ENCODE results near the gene LCN2.

The LCN2 gene

GRCh38 chr9:128115187-128116103, 33.8 kb upstream of the LCN2 start:
- no peak for DNase-seq

DNA sequence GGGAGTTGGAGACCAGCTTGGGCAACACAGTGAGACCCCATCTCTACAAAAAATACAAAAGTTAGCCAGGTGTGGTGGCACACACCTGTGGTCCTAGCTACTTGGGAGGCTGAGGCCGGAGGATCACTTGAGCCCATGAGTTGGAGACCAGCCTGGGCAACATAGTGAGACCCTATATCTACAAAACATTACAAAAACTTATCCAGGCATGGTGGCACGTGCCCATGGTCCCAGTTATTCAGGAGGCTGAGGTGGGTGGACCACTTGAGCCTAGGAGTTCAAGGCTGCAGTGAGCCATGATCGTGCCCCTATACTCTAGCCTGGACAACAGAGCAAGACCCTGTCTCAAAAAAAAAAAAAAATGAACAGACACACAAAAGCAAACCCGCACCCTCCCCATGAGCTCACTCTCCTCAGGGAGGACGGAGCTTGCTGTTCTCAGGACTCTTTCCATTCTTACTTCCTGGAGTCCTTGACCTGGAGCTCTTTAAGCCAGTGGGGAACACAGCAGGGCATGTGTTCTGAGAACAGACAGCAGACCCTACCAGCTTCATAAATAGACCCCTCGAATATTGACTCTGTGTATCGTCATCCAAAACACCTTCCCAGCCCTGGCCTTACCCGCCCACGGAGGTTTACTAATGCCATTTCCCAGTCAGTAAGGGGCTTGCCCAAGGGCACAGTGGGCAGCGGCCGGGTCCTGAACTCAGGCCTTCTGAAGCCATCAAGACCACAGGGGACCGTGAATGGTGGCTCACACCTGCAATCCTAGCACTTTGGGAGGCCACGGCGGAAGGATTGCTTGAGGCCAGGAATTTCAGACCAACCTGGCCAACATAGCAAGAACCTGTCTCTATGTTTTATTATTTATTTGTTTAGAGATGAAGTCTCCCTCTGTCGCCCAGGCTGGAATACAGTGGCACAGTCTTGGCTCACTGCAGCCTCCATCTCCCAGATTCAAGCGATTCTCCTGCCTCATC, 32.9 kb upstream of the LCN2 start:
- no peak for DNase-seq

GRCh38 chr9:128117613-128118471, 31.4 kb upstream of the LCN2 start:
- peak; percentile 55 for DNase-seq

DNA sequence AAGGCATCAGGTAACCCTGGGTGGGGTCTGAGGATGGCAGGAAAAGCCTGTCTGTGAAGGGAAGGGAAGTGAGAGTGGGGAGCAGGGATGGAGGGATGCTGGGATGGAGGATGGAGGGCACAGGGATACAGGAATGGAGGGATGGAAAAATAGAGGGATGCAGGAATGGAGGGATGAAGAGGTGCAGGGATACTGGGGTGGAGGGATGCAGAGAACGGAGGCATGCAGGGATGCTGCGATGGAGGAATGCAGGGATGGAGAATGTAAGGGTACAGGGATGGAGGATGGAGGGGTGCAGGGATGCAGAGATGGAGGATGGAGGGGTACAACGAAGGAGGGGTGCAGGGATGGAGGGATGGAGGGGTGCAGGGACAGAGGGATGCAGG, 30.8 kb upstream of the LCN2 start:
- DNase-seq: no peak

DNA sequence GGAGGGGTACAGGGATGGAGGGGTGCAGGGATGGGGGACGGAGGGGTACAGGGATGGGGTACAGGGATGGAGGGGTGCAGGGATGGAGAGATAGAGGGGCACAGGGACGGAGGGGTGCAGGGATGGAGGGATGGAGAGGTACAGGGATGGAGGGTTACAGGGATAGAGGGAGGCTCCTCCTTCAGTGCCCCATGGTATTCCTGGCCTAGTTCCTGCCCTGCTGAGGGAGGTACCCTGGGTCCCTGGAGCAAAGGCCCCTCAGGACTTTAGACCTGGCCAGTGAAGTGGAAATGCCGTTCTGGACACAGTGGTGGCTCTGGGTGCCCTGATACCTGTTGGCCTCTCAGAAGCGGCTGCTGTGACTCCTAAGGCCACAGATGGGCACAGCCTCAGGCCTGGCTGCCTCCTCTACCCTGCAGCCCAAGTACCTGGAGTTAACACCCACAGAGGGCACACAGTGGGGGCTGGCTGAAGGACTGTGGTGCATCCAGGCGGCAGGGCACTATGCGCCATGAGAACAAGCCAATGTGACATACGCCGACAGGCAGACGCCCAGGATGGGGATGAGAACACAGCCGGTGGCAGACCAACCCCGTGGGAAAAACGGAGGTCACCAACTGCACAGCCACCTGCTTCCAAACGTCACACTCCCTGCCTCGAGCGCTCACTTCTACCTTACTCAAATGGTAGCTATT, 30.1 kb upstream of the LCN2 start:
- no peak for DNase-seq

- DNase-seq: no peak
Observed at GRCh38 chr9:128120061-128120740, 29.1 kb upstream of the LCN2 start.

DNA sequence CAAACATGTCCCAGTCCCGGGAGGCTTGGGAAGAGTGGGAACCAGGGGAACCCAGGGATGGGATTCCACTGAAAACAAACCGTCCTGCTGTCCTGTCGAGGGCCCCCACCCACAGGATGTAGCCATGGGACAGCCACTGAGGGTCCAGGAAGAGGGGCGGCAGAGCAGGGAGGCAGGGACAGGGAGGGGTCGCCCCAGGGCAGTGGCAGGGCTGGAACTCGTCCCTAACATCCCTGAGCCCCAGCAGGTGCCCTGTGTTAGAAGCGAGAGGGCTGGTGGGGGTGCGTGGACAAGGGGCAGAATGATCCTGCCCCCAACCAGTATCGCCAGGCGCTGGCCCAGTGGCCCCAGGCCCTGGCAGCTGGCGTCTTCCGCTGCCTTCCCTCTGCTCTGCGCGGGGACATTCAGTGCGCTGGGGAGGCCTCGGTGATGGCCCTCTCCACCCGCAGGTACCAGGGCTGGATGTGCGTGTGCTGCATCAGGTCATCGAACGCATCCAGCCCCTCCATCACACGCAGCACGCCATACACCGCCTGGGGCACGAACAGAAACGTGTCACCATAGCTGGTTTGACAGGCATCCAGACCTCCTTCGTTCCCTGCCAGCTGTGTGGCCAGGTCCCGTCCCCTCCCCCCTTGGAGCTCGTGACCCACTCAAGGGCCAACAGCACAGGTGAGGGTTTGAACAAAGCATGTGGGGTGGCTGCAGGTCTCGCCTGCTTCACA, 28.4 kb upstream of the LCN2 start:
- no peak for DNase-seq

- no peak for DNase-seq
Observed at GRCh38 chr9:128121466-128121810, 27.8 kb upstream of the LCN2 start.

GRCh38 chr9:128121924-128122808, 27.1 kb upstream of the LCN2 start:
- DNase-seq: no peak

- no peak for DNase-seq
Observed at GRCh38 chr9:128122809-128123175, 26.5 kb upstream of the LCN2 start.

DNA sequence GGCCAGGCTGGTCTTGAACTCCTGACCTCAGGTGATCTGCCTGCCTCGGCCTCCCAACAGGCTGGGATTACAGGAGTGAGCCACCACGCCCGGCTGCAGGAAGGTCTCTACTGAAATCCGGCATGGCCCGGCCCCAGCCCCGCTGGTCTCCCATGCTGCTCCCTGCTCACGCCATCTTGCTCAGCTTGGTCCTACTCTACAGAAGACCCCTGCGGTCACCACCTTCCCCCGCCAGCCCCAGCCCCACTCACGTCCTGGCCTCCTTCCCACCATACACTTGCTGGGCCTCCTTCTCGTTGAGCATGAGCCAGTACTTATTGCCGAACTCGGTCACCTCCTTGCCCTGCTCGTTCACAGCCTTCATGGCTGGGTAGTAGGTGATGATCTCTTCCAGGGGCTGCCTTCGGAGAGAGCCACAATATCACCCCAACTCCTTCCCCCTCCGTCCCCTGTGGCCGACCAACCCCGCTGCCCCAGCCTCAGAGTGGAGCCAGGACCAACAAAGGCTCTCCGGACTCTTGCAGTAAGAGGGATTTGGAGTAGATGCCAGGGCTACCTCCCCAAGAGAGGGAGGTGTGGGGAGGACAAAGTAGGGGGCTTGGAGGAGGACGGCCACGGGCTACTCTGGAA, 25.7 kb upstream of the LCN2 start:
- DNase-seq: no peak

- no peak for DNase-seq
Observed at GRCh38 chr9:128124451-128124850, 24.8 kb upstream of the LCN2 start.

DNA sequence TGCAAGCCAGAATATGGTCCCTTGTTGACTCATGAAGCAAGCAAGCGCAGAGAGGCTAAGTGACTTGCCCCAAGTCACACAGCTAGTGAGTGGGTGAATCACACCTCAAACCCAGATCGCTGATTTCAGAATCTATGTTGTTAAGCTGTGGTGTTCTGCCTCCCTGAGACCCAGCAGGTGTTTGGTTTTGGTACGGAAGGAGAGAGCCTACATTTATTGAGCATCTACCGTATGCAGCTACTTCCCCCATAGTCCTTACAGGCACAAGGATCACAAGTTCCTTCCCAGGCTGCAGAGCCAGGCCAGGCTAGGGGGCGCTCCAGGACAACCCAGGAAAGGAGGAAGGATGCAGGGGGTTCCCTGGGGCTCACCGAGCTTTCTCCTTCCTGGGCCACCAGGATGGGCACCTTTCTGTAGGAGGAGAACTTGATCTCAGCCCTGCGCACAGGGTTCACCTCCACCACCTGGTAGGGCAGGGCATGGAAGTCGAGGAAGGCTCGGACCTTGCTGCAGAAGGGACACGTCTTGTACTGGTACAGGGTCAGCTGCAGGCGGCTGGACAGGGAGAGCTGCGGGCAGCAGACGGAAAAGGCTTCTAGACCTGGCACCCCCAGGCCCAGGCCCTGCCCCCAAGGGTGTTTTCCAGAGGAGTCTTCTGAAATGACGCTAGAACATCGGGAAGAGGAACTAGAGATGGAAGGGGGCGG, 24.2 kb upstream of the LCN2 start:
- no peak for DNase-seq

GRCh38 chr9:128125580-128126354, 23.5 kb upstream of the LCN2 start:
- no peak for DNase-seq

GRCh38 chr9:128127568-128127989, 21.7 kb upstream of the LCN2 start, which contains the start of gene PTGES2:
Gene PTGES2, minus strand, starts transcription at chr9:128127729. Its CDS starts 12 bp downstream, at chr9:128127717.
- DNase-seq: peak; percentile 56

DNA sequence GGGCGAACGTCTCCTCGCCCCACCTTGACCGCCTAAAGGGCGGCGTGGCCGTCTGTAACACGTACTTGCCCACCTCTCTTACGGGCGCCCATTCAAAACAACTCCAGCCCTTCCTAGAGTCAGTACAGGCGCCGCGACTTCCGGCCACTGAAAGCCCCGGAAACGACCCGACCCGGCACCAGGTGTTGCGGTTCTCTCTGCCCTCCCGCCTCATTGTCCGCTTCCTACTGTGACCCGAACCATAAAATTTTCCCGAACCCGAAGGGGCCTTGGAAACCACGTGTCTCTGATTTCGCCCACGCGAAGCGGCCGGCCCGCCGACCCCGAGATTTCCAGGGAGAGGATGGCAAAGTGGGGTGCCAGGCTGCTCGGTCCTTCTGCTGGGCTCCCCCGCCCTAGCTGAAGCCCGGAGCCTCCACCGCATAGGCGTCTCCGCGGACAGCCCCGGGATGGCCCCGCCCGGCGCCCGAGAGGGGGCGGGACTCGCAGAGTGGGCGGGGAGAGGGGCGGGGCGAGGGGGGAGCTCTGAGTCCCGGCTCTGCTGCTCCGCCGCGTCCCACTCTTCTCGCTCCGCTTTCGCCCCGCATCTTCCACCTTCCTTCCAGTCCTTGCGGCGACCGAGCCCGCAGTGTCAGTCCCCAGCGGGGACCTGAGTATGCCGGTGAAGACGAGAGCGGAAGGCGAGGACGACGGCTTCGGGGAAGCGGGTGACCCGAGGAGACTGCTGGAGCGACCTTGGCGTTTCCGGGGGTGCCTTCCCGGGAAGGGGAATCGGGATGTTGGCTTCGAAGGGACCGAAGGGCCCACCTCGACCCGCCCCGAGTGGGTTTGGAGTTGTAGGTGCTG, 21.0 kb upstream of the LCN2 start:
- DNase-seq: peak; percentile 63

Data from NCI-H526 treated with DMSO at 0.1 percent for 48 hours (cell line).